Measurements from ENCODE around the gene CALM1.

CALM1 gene

GRCh38 chr14:90402016-90402415 lies 5.2 kb downstream of the CALM1 start:
- no peak for DNase-seq
- in situ Hi-C loops (cut with HindIII; ENCODE audit: low pct_ligation_motif_present, low pct_unique_long_range_greater_than_20kb, low sequenced_read_pairs): no loop called here

GRCh38 chr14:90403065-90403464 lies 6.2 kb downstream of the CALM1 start:
- in situ Hi-C loops (cut with HindIII; ENCODE audit: low pct_ligation_motif_present, low pct_unique_long_range_greater_than_20kb, low sequenced_read_pairs): no loop called here

GRCh38 chr14:90405101-90405500 lies 8.3 kb downstream of the CALM1 start:
- peak; percentile 34 for DNase-seq

More at GRCh38 chr14:90403065-90403464, 6.2 kb downstream of the CALM1 start:
- DNase-seq: no peak

GRCh38 chr14:90405755-90406154 lies 8.9 kb downstream of the CALM1 start:
- in situ Hi-C loops (cut with HindIII; ENCODE audit: low pct_ligation_motif_present, low pct_unique_long_range_greater_than_20kb, low sequenced_read_pairs): no loop called here
- no peak for DNase-seq

More at GRCh38 chr14:90405101-90405500, 8.3 kb downstream of the CALM1 start:
- in situ Hi-C loops (cut with HindIII; ENCODE audit: low pct_ligation_motif_present, low pct_unique_long_range_greater_than_20kb, low sequenced_read_pairs): no loop called here

GRCh38 chr14:90406384-90406798 lies 9.6 kb downstream of the CALM1 start:
- no peak for DNase-seq
- in situ Hi-C loops (cut with HindIII; ENCODE audit: low pct_ligation_motif_present, low pct_unique_long_range_greater_than_20kb, low sequenced_read_pairs): no loop called here

GRCh38 chr14:90407230-90407629 lies 10.4 kb downstream of the CALM1 start:
- in situ Hi-C loops (cut with HindIII; ENCODE audit: low pct_ligation_motif_present, low pct_unique_long_range_greater_than_20kb, low sequenced_read_pairs): no loop called here
- DNase-seq: no peak

- no peak for DNase-seq
- in situ Hi-C loops (cut with HindIII; ENCODE audit: low pct_ligation_motif_present, low pct_unique_long_range_greater_than_20kb, low sequenced_read_pairs): no loop called here
Observed at GRCh38 chr14:90408713-90409112, 11.9 kb downstream of the CALM1 start.

- peak; percentile 78 for DNase-seq
- in situ Hi-C loops (cut with HindIII; ENCODE audit: low pct_ligation_motif_present, low pct_unique_long_range_greater_than_20kb, low sequenced_read_pairs): no loop called here
Observed at GRCh38 chr14:90409209-90409730, 12.4 kb downstream of the CALM1 start.

- no peak for DNase-seq
- in situ Hi-C loops (cut with HindIII; ENCODE audit: low pct_ligation_motif_present, low pct_unique_long_range_greater_than_20kb, low sequenced_read_pairs): no loop called here
Observed at GRCh38 chr14:90412058-90412457, 15.2 kb downstream of the CALM1 start.

GRCh38 chr14:90416720-90417119 lies 19.9 kb downstream of the CALM1 start:
- DNase-seq: no peak
- in situ Hi-C loops (cut with HindIII; ENCODE audit: low pct_ligation_motif_present, low pct_unique_long_range_greater_than_20kb, low sequenced_read_pairs): no loop called here

GRCh38 chr14:90418053-90418452 lies 21.2 kb downstream of the CALM1 start:
- in situ Hi-C loops (cut with HindIII; ENCODE audit: low pct_ligation_motif_present, low pct_unique_long_range_greater_than_20kb, low sequenced_read_pairs): no loop called here
- DNase-seq: no peak

GRCh38 chr14:90419200-90419599 lies 22.4 kb downstream of the CALM1 start:
- in situ Hi-C loops (cut with HindIII; ENCODE audit: low pct_ligation_motif_present, low pct_unique_long_range_greater_than_20kb, low sequenced_read_pairs): no loop called here
- peak; percentile 90 for DNase-seq

- in situ Hi-C loops (cut with HindIII; ENCODE audit: low pct_ligation_motif_present, low pct_unique_long_range_greater_than_20kb, low sequenced_read_pairs): no loop called here
- no peak for DNase-seq
Observed at GRCh38 chr14:90421001-90421631, 24.3 kb downstream of the CALM1 start.

GRCh38 chr14:90421632-90422020 lies 24.8 kb downstream of the CALM1 start:
- in situ Hi-C loops (cut with HindIII; ENCODE audit: low pct_ligation_motif_present, low pct_unique_long_range_greater_than_20kb, low sequenced_read_pairs): no loop called here
- no peak for DNase-seq

- no peak for DNase-seq
- in situ Hi-C loops (cut with HindIII; ENCODE audit: low pct_ligation_motif_present, low pct_unique_long_range_greater_than_20kb, low sequenced_read_pairs): no loop called here
Observed at GRCh38 chr14:90423166-90423565, 26.3 kb downstream of the CALM1 start.

- no peak for DNase-seq
- in situ Hi-C loops (cut with HindIII; ENCODE audit: low pct_ligation_motif_present, low pct_unique_long_range_greater_than_20kb, low sequenced_read_pairs): no loop called here
Observed at GRCh38 chr14:90424075-90424474, 27.2 kb downstream of the CALM1 start.

GRCh38 chr14:90424686-90425372 lies 28.0 kb downstream of the CALM1 start:
- no peak for DNase-seq
- in situ Hi-C loops (cut with HindIII; ENCODE audit: low pct_ligation_motif_present, low pct_unique_long_range_greater_than_20kb, low sequenced_read_pairs): no loop called here

- in situ Hi-C loops (cut with HindIII; ENCODE audit: low pct_ligation_motif_present, low pct_unique_long_range_greater_than_20kb, low sequenced_read_pairs): no loop called here
- no peak for DNase-seq
Observed at GRCh38 chr14:90425373-90425879, 28.6 kb downstream of the CALM1 start.

GRCh38 chr14:90426031-90426540 lies 29.3 kb downstream of the CALM1 start:
- no peak for DNase-seq
- in situ Hi-C loops (cut with HindIII; ENCODE audit: low pct_ligation_motif_present, low pct_unique_long_range_greater_than_20kb, low sequenced_read_pairs): no loop called here

GRCh38 chr14:90426663-90427062 lies 29.8 kb downstream of the CALM1 start:
- DNase-seq: no peak
- in situ Hi-C loops (cut with HindIII; ENCODE audit: low pct_ligation_motif_present, low pct_unique_long_range_greater_than_20kb, low sequenced_read_pairs): no loop called here
